Testis (tissue), 2 donors: ENCODE measurements around the gene ZMAT2.

ENCODE experiments used
- CTCF ChIP-seq, 3 experiments: fragments of 450-650 bp in 2 of 3; fragments of 200-600 bp in 1 of 3; sonication (generic) in 1 of 3; IDR thresholded peaks; one replicate each; pipeline ENCODE4 v1.5.1; 2016 to 2019; ENCODE audit warnings: antibody characterized with exemption in 3 of 3, mild to moderate bottlenecking in 2 of 3, moderate library complexity in 1 of 3
- POLR2A ChIP-seq: fragments of 450-650 bp; IDR thresholded peaks from one replicate; pipeline ENCODE4 v1.6.1; 2017; ENCODE audit warnings: antibody characterized with exemption, mild to moderate bottlenecking, moderate library complexity

DNA sequence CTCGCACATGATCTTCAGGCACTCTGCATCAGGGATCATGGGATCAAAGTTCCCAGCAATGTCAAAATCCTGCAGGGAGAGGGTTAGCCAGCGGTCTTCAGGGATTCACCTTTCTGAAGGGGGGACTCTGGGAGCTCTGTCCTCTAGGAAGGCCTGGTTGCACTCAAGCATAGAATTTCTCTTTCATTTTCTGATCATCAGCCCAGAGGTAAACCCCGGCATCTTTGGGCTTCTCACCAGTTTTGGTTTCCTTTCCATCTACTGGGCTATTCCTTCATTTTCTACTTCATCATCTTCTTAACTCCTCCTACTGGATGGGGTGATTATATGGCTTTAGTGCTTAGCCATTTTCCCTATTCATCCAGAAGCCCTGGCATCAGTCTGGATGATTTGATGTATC lies 22.3 kb upstream of the ZMAT2 start:
- no peak for TF ChIP-seq POLR2A
- TF ChIP-seq CTCF (IDR thresholded peaks at IDR 0.05), result no peak
